ENCODE results near the gene USP21. TPM values are rescaled to one million over a fixed set of nuclear protein-coding genes. Genes with fewer than 3 reads are reported as not detected.

USP21 gene
- polyA plus RNA-seq, 4 donors: 15.4 to 30.8 (median 17.9) TPM

Other genes with a start within 250 kb of the USP21 start
- gene ITLN2, start 204.7 kb upstream of the USP21 start, polyA plus RNA-seq: 100 to 1,000 TPM in 1 of 4 donors, 10 to 100 TPM in 2, 1 to 10 TPM in 1; 1.7 to 318 (median 62.0) TPM
- 100 to 1,000 TPM in 1 of 4 donors, 10 to 100 TPM in 3; 30.2 to 188 (median 55.7) TPM for gene F11R, start 138.3 kb upstream of the USP21 start, polyA plus RNA-seq
- gene TSTD1, start 120.5 kb upstream of the USP21 start, polyA plus RNA-seq: 100 to 1,000 TPM in 2 of 4 donors, 10 to 100 TPM in 2; 65.8 to 185 (median 97.8) TPM
- gene USF1, start 113.5 kb upstream of the USP21 start, polyA plus RNA-seq: 100 to 1,000 TPM in 2 of 4 donors, 10 to 100 TPM in 2; 48.2 to 123 (median 84.8) TPM
- 1 to 10 TPM; 2.2 to 5.8 (median 5.2) TPM for gene ARHGAP30, start 89.6 kb upstream of the USP21 start, polyA plus RNA-seq
- gene NECTIN4, start 69.9 kb upstream of the USP21 start, polyA plus RNA-seq: 1 to 10 TPM in 1 of 4 donors, under 1 TPM in 2, not detected in 1; 0.22 to 1.0 (median 0.93) TPM
- gene KLHDC9, start 61.1 kb upstream of the USP21 start, polyA plus RNA-seq: 1 to 10 TPM; 1.8 to 5.8 (median 3.0) TPM
- gene PFDN2, start 41.5 kb upstream of the USP21 start, polyA plus RNA-seq: 100 to 1,000 TPM in 2 of 4 donors, 10 to 100 TPM in 2; 62.8 to 130 (median 106) TPM
- 100 to 1,000 TPM in 1 of 4 donors, 10 to 100 TPM in 3; 51.3 to 131 (median 83.2) TPM for gene NIT1, start 41.4 kb upstream of the USP21 start, polyA plus RNA-seq
- 10 to 100 TPM; 22.7 to 31.8 (median 24.6) TPM for gene DEDD, start 26.8 kb upstream of the USP21 start, polyA plus RNA-seq
- gene UFC1, start 5.5 kb upstream of the USP21 start, polyA plus RNA-seq: 100 to 1,000 TPM; 137 to 193 (median 167) TPM
- 10 to 100 TPM; 12.6 to 51.9 (median 18.9) TPM for gene PPOX, start 6.9 kb downstream of the USP21 start, polyA plus RNA-seq
- 10 to 100 TPM; 16.5 to 38.0 (median 29.7) TPM for gene B4GALT3, start 18.0 kb downstream of the USP21 start, polyA plus RNA-seq
- gene ADAMTS4, start 39.6 kb downstream of the USP21 start, polyA plus RNA-seq: 1 to 10 TPM in 2 of 4 donors, under 1 TPM in 2; under 0.01 to 7.9 (median 0.78) TPM
- 100 to 1,000 TPM; 113 to 170 (median 121) TPM for gene NDUFS2, start 42.9 kb downstream of the USP21 start, polyA plus RNA-seq
- gene FCER1G, start 55.8 kb downstream of the USP21 start, polyA plus RNA-seq: 10 to 100 TPM; 11.6 to 79.8 (median 41.8) TPM
- 10 to 100 TPM in 1 of 4 donors, 1 to 10 TPM in 1, under 1 TPM in 1, not detected in 1; 0.42 to 77.6 (median 3.2) TPM for gene APOA2, start 64.1 kb downstream of the USP21 start, polyA plus RNA-seq
- gene TOMM40L, start 66.6 kb downstream of the USP21 start, polyA plus RNA-seq: 10 to 100 TPM; 12.4 to 32.9 (median 22.1) TPM
- 10 to 100 TPM in 1 of 4 donors, 1 to 10 TPM in 2, under 1 TPM in 1; 0.28 to 13.3 (median 6.4) TPM for gene NR1I3, start 78.7 kb downstream of the USP21 start, polyA plus RNA-seq
- 1 to 10 TPM in 2 of 4 donors, not detected in 2; 2.0 to 2.9 TPM for gene PCP4L1, start 99.2 kb downstream of the USP21 start, polyA plus RNA-seq
- gene MPZ, start 150.5 kb downstream of the USP21 start, polyA plus RNA-seq: 1 to 10 TPM in 2 of 4 donors, under 1 TPM in 2; 0.27 to 4.0 (median 2.1) TPM
- 100 to 1,000 TPM; 175 to 262 (median 211) TPM for gene SDHC, start 154.9 kb downstream of the USP21 start, polyA plus RNA-seq
- under 1 TPM in 1 of 4 donors, not detected in 3; 0.21 TPM for gene CFAP126, start 208.4 kb downstream of the USP21 start, polyA plus RNA-seq